ENCODE data around the gene CCDC93.

Gene CCDC93

DNA sequence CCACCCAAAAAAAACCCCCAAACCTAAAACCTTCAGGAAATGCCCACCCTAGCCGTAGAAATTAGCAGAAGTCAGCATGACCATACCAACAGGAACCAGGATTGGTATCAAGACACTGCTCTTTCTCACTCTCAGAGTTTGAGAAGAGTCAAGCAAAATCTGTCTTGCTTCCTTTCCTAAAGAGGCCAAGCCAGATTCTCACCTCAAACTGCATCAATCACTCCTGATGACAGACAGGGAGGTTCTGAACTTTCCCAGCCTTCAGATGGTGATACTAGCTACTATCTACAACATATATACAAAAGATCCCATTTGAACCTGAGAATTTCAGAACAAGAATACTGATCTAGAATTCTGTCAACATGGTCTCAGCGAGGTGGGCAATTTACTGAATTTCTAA is 29.7 kb downstream of the CCDC93 start:
- DNase-seq: no peak

DNA sequence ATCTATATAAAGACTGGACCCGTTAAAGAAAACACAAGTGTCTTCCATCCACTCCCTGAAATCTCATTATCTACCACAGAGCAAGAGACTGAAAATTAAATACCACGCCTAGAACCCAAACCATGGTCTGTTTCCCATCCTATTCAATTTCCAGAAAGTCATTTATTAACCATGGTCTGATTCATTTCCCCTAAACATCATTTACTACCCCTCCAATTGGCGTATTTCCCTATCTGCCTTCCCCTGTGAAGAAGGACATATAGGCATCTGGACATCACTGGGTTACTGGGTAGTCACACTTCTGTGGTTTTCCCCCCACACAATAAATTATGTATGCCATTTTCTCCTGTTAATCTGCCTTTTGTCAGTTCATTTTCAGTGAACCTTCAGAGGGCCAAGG is 30.8 kb downstream of the CCDC93 start:
- peak; percentile 90 for DNase-seq

DNA sequence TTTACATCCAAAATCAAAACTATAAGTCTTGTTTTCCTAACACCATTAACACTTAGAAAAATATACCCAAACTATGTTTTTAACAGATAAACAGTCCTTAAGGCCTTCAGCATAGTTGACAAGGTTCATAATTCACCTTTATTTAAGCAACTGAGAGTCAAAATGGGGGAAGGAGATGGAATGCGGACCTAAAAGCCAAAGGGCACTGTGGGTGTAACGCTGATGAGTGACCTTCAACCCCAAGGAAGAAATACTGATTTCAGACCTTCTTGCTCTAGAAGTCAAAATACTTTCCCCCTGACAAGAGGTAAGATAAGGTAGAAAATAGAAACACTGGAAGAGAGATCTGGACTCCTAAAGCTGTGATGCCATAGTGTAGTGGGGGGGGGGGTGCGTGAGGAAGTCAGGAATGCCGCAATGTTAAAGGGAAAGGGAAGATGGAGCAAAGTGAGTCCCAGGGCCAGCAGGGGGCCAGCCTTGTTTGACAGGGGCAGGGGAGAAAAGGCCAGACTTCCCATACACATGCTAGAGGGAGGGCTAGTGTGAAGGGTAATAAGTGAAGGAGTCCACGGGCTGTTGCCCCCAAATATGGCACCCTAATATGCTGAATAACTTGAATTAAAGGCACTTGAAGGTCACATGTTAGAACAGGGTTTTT is 31.4 kb downstream of the CCDC93 start:
- no peak for DNase-seq

- no peak for DNase-seq
These were observed 32.1 kb downstream of the CCDC93 start for GRCh38 chr2:117981810-117982209.

DNA sequence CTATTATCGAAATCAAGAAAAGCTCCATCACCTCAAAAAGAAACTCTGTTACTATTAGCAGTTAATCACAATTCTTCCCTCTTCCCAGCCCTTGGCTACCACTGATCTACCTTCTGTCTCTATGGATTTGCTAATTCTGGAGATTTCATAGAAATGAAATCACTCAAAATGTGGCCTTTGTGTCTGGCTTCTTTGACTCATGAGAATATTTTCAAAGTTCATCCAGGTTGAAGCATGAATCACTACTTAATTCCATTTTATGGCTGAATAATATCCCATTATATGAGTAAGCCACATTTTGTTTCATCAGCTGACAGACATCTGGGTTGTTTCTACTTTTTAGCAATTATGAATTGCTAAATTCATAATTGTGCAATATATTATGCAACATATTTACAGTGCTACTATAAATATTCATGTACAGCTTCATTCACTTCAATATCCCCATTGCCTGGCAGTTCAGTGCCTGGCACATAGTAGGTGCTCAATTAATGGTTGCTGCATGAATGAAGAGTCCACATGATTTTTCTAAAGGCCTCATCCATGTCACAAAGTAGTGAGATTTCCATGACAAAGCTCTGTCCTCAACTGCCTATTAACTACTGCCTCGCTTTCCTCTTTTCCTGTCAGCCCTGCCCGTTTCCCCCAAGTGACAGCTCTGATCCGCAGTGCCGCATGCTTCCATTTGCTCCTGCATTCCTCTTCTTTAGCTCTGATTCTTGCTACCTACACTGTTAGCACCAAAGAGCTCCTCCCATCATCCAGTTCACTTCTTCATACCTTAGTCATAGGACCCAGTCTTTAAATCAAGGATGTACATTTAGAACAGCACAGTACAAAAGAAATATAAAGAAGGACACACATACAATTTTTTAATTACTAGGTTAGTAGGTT is 32.8 kb downstream of the CCDC93 start:
- peak; percentile 97 for DNase-seq

DNA sequence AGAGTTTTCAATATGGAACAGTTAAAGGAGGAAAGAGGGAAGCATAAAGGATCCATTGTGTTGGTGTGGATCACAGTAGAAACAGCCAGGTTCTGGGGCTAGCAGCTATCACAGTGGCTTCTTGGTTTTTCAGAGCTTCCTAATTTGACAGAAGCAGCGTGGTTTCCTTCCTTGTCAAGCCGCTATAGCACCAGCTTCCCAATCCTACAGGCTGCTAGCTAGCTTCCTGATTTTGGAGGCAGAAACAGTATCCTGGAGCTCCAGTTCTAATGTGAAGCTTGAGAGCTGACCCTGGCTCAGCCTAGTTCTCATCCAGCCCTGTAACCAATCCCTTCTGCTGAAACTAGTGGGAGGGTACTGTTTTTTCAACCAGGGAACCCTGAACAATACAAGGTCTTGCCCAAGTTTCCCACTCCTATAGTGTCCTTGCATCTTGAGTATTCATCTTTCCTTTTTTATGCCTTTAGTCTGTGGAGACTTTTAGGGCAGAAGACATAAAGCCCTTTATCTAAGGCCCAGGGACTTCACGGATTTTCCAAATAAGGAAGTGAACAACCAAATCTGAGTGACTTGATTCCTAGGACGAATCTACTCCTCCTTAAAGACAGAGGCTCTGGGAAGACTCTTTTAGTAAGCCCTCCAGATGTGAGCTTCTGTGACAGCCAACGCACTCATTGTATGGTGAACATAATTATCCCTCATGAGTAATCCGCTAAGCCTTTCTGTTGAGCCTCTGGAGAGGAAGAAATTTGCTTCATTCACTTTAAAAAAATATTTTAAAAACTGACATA is 33.8 kb downstream of the CCDC93 start:
- DNase-seq: peak; percentile 90

- DNase-seq: no peak
These were observed 36.2 kb downstream of the CCDC93 start for GRCh38 chr2:117977696-117978095.

DNA sequence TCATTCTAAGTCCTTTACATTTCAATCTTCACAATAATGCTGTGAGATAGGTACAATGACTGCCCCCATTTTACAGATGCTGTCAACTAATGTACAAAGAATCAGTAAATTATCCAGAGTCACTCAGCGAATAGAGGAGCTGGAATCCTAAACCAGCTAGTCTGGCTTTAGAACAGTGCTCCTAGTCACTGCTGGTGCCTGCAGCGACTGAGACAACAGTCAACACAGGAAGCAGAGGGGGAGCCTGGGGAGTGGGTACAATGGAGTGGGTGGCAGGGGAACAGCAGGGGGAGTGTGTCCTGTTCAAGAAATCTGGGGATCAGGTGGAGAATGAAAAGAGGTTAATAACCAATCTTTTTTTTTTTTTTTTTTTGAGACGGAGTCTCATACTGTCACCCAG is 37.3 kb downstream of the CCDC93 start:
- no peak for DNase-seq

GRCh38 chr2:117973498-117974082 is 40.3 kb downstream of the CCDC93 start:
- DNase-seq: no peak

DNA sequence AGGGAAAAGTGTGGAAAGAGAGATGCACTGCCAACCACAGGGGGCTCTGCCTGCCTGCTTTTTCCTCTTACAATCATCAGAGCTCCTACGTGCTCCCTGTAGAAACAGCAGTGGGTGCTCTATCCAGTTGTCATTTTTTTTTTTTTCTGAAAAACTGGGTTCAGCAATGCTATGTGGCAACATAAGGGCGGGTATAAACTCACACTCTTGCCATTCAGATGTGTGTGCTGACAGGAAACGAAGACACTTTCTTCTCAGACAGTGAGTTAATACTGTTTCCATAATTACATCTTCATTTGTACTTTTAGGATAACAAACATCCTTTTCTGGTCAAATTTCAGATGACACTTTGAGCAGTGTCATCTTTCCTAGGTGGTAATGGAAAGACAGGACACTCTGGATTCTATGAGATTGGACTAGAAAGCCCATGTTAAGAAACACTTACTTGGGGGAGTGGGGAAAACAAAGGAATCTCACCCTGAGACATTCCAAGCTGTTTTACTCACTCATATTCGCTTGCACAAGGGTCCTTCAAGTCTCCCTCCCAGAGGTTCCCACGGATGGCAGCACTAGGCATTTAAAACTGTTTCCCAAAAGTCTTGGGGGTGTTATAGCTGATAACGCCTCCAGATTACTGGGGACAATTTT is 41.3 kb downstream of the CCDC93 start:
- DNase-seq: peak; percentile 79

DNA sequence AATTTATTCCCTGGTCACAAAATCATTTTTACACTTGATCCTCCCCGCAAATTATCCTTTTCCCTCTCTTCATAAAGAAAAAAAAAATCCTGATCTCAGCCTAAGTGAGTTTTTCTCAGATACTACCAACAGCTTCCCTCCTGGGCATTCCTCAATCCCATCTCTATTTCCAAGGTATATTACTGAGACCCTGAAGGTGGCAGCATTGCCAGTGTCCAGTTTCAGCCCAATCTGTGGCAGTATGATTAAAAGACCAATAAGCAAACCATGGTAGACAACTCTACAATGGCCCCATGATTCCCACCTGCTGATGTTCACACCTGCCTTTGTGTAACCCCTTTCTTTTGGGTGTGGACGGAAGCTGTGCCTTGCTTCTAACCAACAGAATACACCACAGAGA is 45.1 kb downstream of the CCDC93 start:
- DNase-seq: no peak

DNA sequence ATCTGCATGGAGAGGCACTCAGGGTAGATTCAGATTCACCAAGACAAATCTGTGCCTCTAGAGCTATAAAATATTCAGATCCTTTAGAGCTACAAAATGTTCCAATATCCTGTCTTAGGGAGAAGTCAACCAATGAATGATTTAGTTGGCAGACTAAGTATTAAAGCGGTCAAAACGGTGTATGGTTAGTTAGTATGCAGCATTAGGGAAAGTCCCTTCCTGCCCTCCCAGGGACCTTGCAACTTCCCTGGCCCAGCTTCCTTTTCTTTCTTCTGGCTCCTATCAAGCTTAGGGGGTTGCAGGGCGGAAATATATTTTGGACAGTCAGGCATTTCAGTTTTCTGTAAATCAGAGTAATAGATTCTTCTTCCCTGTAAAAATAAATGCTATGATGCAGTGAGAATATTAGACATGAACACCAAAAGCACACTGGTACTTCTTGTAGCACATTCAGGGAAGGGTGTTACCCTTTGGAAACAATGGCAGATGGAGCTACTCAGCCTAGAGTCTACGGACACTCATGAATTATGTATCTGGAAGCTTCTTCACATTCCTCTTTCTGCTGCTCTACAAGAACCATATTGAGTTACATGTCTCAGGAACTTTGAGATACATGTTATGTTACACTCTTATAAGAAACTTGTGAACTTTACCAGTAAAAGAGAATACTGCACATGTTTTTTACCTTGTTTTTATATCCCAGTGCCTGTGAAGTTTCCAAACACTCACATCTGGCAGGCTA is 45.7 kb downstream of the CCDC93 start:
- no peak for DNase-seq

DNA sequence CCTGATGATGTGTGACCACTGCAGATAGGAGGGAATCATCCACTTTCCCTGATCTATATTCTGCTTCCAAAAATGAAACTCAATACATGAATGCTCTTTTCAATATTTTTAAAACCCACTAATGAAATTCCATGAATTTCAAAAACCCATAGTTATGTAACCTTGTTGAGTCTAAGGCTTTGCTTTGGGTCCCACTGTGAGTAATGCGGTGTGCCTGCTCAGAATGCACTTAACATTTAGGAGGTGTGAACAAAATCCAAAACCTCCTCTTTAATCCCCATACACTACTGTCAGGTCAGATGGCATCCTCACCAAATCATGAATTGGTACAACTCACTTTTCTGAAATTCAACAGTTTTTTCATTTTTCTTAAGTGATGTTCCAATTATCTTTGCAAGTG is 50.4 kb downstream of the CCDC93 start:
- DNase-seq: peak; percentile 56

- DNase-seq: no peak
These were observed 52.7 kb downstream of the CCDC93 start for GRCh38 chr2:117961201-117961600.

- DNase-seq: peak; percentile 54
These were observed 53.6 kb downstream of the CCDC93 start for GRCh38 chr2:117960231-117960630.

GRCh38 chr2:117958186-117958585 is 55.7 kb downstream of the CCDC93 start:
- DNase-seq: peak; percentile 49

GRCh38 chr2:117957616-117958015 is 56.3 kb downstream of the CCDC93 start:
- no peak for DNase-seq

DNA sequence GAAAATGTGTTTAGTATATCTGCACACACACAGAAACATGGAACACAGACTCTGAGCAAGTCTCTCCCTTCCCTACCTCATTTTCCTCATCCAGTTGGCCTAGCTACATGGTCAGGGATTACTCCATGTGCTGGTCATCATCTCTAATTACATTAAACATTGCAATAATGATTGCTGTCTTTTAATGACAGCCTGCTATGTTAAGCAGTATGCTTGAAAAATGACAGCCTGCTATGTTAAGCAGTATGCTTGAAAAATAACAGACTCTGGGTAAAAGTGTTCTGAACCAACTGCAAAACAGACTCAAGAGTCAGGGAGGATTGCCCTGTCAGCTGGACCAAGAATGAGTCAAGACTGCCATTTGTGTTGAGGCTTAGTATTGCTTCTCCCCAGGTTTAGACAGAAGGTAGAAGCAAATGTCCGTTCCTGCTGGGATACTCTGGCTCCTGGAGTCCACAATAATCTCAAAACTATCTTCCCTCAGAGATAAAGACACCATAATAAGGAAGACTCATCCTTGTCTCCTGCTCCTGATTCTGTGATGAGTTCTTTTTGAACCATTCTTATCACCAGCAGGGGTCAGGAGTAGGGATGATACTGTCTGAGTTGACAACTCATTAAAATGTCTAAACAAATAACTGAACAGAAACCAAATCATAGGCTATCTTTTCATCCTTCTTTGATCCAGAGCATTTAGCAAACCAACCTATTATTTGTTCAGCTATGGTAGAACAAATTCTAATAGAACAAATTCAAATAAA is 57.7 kb downstream of the CCDC93 start:
- DNase-seq: no peak

DNA sequence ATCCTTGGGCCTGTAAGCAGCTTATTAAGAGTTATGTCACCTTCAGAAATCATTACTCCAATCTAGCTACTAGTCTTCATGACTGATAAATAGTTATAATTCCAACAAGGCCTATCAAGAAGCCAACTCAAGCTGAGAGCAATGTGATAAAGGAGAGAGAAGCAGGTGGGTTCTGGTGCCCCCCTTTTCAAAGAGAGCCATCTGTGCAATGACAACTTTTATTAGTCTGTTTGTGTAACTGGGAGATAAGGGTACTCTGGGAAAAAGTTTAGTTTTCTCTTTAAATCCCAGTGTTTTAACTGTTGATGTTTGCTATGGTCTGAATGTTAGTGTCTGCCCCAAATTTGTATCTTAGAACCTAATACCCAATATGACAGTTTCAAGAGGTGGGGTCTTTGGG is 60.6 kb downstream of the CCDC93 start:
- DNase-seq: no peak

DNA sequence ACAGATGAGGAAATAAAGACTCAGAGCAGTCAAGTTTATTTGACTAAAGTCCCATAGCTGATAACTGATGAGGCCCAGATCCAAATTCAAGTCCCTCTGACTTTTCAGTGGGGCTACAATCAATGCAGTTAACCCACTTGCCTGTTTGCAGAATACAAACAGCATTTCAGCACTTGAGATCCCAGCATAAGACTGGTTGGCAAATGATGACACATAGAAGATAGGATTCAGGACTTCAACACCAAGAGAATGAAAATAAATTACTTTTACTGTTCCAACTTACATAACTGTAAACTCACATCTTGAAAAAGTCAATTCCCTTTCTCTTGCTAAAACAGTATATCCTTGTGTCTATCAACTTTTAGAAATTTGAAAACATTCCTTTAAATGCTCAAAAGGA is 61.2 kb downstream of the CCDC93 start:
- no peak for DNase-seq

- DNase-seq: no peak
These were observed 61.6 kb downstream of the CCDC93 start for GRCh38 chr2:117952228-117952627.
